CD4-positive, alpha-beta T cell treated with Interleukin-12 subunit alpha and Interleukin-12 subunit beta, for 1 hour (primary cell): ENCODE measurements around the gene ID1.
"Not testable (repeated sequence)": the region's sequence is repeated elsewhere in the genome, so short reads cannot be mapped to it uniquely, and the experiment has no call there.

Experiments used
- DNase-seq: peaks from one replicate; pipeline ENCODE4 v3.0.0-alpha.2; 2020

ID1 gene

GRCh38 chr20:31573555-31574321 lies 31.4 kb upstream of the ID1 start:
- no peak for DNase-seq

GRCh38 chr20:31574986-31575385 lies 30.1 kb upstream of the ID1 start:
- DNase-seq: not testable (repeated sequence)

GRCh38 chr20:31576751-31577150 lies 28.3 kb upstream of the ID1 start:
- no peak for DNase-seq

- DNase-seq: no peak
These were observed 27.9 kb upstream of the ID1 start for GRCh38 chr20:31577194-31577593.

GRCh38 chr20:31578448-31579138 lies 26.5 kb upstream of the ID1 start:
- DNase-seq: no peak

- no peak for DNase-seq
These were observed 25.8 kb upstream of the ID1 start for GRCh38 chr20:31579245-31579644.

GRCh38 chr20:31579941-31580651 lies 25.0 kb upstream of the ID1 start:
- not testable (repeated sequence) for DNase-seq

GRCh38 chr20:31580706-31581105 lies 24.4 kb upstream of the ID1 start:
- no peak for DNase-seq

GRCh38 chr20:31581391-31581790 lies 23.7 kb upstream of the ID1 start:
- DNase-seq: no peak

- no peak for DNase-seq
These were observed 17.3 kb upstream of the ID1 start for GRCh38 chr20:31587545-31588389.

GRCh38 chr20:31590717-31591225 lies 14.3 kb upstream of the ID1 start:
- DNase-seq: no peak

- no peak for DNase-seq
These were observed 11.7 kb upstream of the ID1 start for GRCh38 chr20:31593221-31594001.

GRCh38 chr20:31594002-31594557 lies 11.0 kb upstream of the ID1 start:
- no peak for DNase-seq

GRCh38 chr20:31594558-31595379 lies 10.3 kb upstream of the ID1 start:
- no peak for DNase-seq

GRCh38 chr20:31595380-31595653 lies 9.8 kb upstream of the ID1 start:
- no peak for DNase-seq

GRCh38 chr20:31595654-31596411 lies 9.3 kb upstream of the ID1 start:
- DNase-seq: no peak

GRCh38 chr20:31596412-31596715 lies 8.7 kb upstream of the ID1 start:
- not testable (repeated sequence) for DNase-seq

- DNase-seq: no peak
These were observed 8.1 kb upstream of the ID1 start for GRCh38 chr20:31596831-31597480.

GRCh38 chr20:31597481-31597855 lies 7.6 kb upstream of the ID1 start:
- DNase-seq: no peak

GRCh38 chr20:31602431-31602778 lies 2.7 kb upstream of the ID1 start:
- no peak for DNase-seq
